Left lung (tissue), 10 donors: ENCODE data around the gene DDX24. TPM values are rescaled to one million over a fixed set of nuclear protein-coding genes. Genes with fewer than 3 reads are reported as not detected.

Experiments used
- ATAC-seq: fragments of 200-7000 bp; cut with Tn5 transposase; one replicate; pipeline ENCODE4 v1.9.1; 2020; ENCODE audit warnings: moderate library complexity
- DNase-seq, 4 donors: peaks; one replicate each; pipeline ENCODE4 v3.0.0-alpha.2; 2013 to 2020
- H3K27ac ChIP-seq, 2 donors: fragments of 200-600 bp; sonication (generic) in 1 of 2; one replicate each; pipeline versions ENCODE4 v1.5.0 to v1.8.0; 2020 to 2021
- H3K27me3 ChIP-seq, 2 donors: fragments of 200-600 bp; sonication (generic) in 1 of 2; one replicate each; pipeline versions ENCODE4 v1.5.0 to v1.8.0; 2020 to 2021
- H3K36me3 ChIP-seq, 2 donors: fragments of 200-600 bp; sonication (generic) in 1 of 2; one replicate each; pipeline versions ENCODE4 v1.5.0 to v1.8.0; 2020 to 2021
- H3K4me1 ChIP-seq, 2 donors: fragments of 200-600 bp; one replicate each; pipeline ENCODE4 v1.8.0; 2021
- H3K4me3 ChIP-seq, 2 donors: fragments of 200-600 bp; sonication (generic) in 1 of 2; one replicate each; pipeline versions ENCODE4 v1.5.0 to v1.8.0; 2020 to 2021; ENCODE audit warnings: mild to moderate bottlenecking in 1 of 2
- H3K9me3 ChIP-seq, 2 donors: fragments of 200-600 bp; sonication (generic) in 1 of 2; one replicate each; pipeline versions ENCODE4 v1.5.0 to v1.8.0; 2020 to 2021
- CTCF ChIP-seq, 2 donors: fragments of 200-600 bp; sonication (generic) in 1 of 2; IDR thresholded peaks; one replicate each; pipeline versions ENCODE4 v1.5.0 to v1.8.0; 2021; ENCODE audit warnings: antibody characterized with exemption in 2 of 2
- intact Hi-C, 2 donors: fragments of 100-400 bp; cut with DNase I; formaldehyde crosslinking; loops; one replicate each; pipeline versions ENCODE4 v1.11.2 to v1.14.2; 2022
- polyA plus RNA-seq, 6 donors: library from polyadenylated mRNA; unstranded; fragments of 120-200 nt; gene quantifications; one replicate each; pipeline ENCODE4 v1.2.1, GENCODE V29; 2013; ENCODE audit not compliant: insufficient read length in 6 of 6
- total RNA-seq, 2 donors: library from RNA; stranded (reverse); fragmentation: NEBNext Ultra II Directional; extraction: Animal tissue kit (Norgen Biotek cat#: 25700); gene quantifications; one replicate each; pipeline ENCODE4 v1.2.1, GENCODE V29; 2021
- donor health status: DM: no; HTN: yes; CAD: no.
- donor health status: DM: no; HTN: no; CAD: no.

DDX24 gene
- total and polyA plus RNA-seq, 8 donors: 127 to 148 (median 139) TPM

DNA sequence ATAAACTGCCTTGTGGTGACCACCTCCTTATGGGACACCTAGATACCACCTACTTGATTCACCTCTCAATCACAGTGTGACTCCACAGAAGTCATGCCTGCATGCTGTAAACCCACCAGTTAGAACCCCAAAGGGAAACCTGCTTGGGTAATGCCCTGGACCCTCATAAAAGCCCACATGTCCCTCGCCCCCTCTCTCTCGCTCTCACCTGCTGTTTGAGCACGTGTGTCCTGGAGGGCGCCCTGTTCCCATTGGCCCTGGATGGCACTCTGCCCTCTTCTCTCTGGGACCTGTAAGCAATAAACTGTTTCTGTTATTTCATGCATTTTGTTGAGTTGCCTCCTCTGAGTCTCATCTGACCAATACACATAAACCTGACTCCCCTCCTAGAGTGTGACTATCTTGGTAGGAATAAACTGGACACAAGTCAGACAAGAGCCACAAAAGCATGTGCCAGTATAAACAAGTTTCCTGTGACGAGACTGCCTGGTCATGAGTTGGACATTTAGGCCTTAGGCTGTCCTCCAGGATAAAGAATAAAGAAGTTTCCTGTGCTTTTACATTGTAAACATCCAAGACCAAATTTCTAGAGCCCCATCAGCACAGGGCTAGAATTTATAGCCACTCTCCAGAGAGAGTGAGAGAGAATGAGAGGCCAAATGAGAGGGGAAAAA lies 39.8 kb upstream of the DDX24 start:
- Histone ChIP-seq H3K27ac (no peak overlapping the region), H3K27me3 (no peaks in the 10 kb centered on the region), H3K36me3 (no peaks in the 10 kb centered on the region), H3K4me3 (no peak overlapping the region), H3K4me1 (no peaks in the 10 kb centered on the region), H3K9me3 (peaks cover 0 to 24% of the 10 kb centered on the region in 2 donors)
- intact Hi-C loops: no loop called here
- no peak for TF ChIP-seq CTCF (IDR thresholded peaks at IDR 0.05)
- no peak for DNase-seq
- ATAC-seq: no peak

DNA sequence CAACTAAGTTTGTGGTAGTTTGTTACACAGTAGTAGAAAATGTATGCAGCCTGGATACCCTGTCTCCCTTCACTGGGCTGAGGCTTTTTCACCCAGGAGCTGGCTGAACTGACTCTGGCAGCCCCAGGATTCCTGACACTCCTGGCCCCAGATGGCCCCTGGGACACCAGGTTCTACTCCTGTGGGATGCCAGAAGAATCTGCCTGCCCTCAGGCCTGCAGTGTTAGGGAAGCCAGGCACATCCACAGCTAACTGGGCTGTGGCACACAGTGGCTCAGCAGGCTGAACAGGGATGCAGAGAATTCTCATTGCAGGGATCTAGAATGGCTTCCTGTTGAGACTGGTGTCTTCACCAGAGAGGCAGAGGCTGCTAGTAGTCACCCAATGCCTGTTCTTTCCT lies 38.1 kb upstream of the DDX24 start:
- no peaks in the 10 kb centered on the region for H3K27me3 ChIP-seq

GRCh38 chr14:94117856-94118255 lies 36.9 kb upstream of the DDX24 start:
- intact Hi-C loops: no loop called here
- peaks cover 0 to 12% of the 10 kb centered on the region in 2 donors for H3K4me1 ChIP-seq
- no peak overlapping the region for H3K27ac ChIP-seq
- ATAC-seq (no peak), DNase-seq (no peak)
- TF ChIP-seq CTCF (IDR thresholded peaks at IDR 0.05): no peak
- no peaks in the 10 kb centered on the region for H3K27me3 ChIP-seq
- peaks cover 0 to 24% of the 10 kb centered on the region in 2 donors for H3K9me3 ChIP-seq
- no peak overlapping the region for H3K4me3 ChIP-seq
- H3K36me3 ChIP-seq: no peaks in the 10 kb centered on the region

More for the DNA sequence above, 38.1 kb upstream of the DDX24 start:
- no peak overlapping the region for H3K27ac ChIP-seq
- DNase-seq (no peak), ATAC-seq (no peak)
- intact Hi-C loops: no loop called here
- no peaks in the 10 kb centered on the region for H3K36me3 ChIP-seq
- no peak overlapping the region for H3K4me3 ChIP-seq
- H3K9me3 ChIP-seq: peaks cover 0 to 24% of the 10 kb centered on the region in 2 donors
- no peak for TF ChIP-seq CTCF (IDR thresholded peaks at IDR 0.05)
- H3K4me1 ChIP-seq: peaks cover 0 to 12% of the 10 kb centered on the region in 2 donors

GRCh38 chr14:94116701-94117100 lies 35.7 kb upstream of the DDX24 start:
- Histone ChIP-seq H3K27me3 (no peaks in the 10 kb centered on the region), H3K4me1 (peaks cover 0 to 12% of the 10 kb centered on the region in 2 donors), H3K4me3 (no peak overlapping the region), H3K9me3 (peaks cover 0 to 24% of the 10 kb centered on the region in 2 donors), H3K27ac (no peak overlapping the region), H3K36me3 (no peaks in the 10 kb centered on the region)
- no peak for ATAC-seq
- TF ChIP-seq CTCF (IDR thresholded peaks at IDR 0.05): no peak
- DNase-seq: no peak
- intact Hi-C loops: no loop called here

DNA sequence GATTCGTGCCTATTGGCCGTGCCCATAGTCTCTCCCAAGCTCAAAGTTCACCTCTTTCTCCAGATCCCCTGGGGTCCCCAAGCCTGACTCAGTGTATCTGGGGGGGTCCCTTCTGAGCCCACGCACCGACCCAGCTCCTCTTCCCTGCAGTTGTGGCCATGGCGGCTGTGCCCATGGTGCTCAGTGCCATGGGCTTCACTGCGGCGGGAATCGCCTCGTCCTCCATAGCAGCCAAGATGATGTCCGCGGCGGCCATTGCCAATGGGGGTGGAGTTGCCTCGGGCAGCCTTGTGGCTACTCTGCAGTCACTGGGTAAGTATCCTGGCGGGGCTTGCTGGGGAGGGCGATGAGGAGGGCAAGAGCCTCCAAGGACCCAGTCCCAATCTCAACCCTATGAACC lies 34.6 kb upstream of the DDX24 start:
- H3K4me3 ChIP-seq: no peak overlapping the region
- no peak for ATAC-seq
- peak overlapping the region; percentile 44 to 64 for H3K27ac ChIP-seq
- no peak for TF ChIP-seq CTCF (IDR thresholded peaks at IDR 0.05)
- H3K27me3 ChIP-seq: no peaks in the 10 kb centered on the region
- DNase-seq: no peak
- H3K36me3 ChIP-seq: no peaks in the 10 kb centered on the region
- intact Hi-C loops: no loop called here
- peaks cover 0 to 19% of the 10 kb centered on the region in 2 donors for H3K9me3 ChIP-seq
- H3K4me1 ChIP-seq: peaks cover 0 to 12% of the 10 kb centered on the region in 2 donors
